Liver (tissue), 9 donors: ENCODE measurements around the gene PTCD1. TPM values are rescaled to one million over a fixed set of nuclear protein-coding genes. Genes with fewer than 3 reads are reported as not detected.

Experiments
- DNase-seq: peaks from one replicate; pipeline ENCODE4 v3.0.0-alpha.2; 2017; ENCODE audit warnings: low spot score
- H3K27ac ChIP-seq, 2 donors: one replicate each; pipeline ENCODE4 v1.7.0; 2013; ENCODE audit warnings: inconsistent platforms in 2 of 2, low read length in 2 of 2, control low read depth in 1 of 2, low read depth in 1 of 2, mild to moderate bottlenecking in 1 of 2
- H3K27me3 ChIP-seq, 4 donors: one replicate each; pipeline versions ENCODE4 v1.6.1 to v1.7.0; 2013; ENCODE audit warnings: low read length in 3 of 4, inconsistent platforms in 1 of 4, mild to moderate bottlenecking in 1 of 4, moderate library complexity in 1 of 4; ENCODE audit not compliant: control insufficient read depth in 4 of 4, insufficient read depth in 4 of 4
- H3K36me3 ChIP-seq, 4 donors: one replicate each; pipeline versions ENCODE4 v1.6.1 to v1.7.0; 2013; ENCODE audit warnings: low read length in 3 of 4, mild to moderate bottlenecking in 3 of 4, low read depth in 1 of 4, moderate library complexity in 1 of 4; ENCODE audit not compliant: control insufficient read depth in 4 of 4, insufficient read depth in 3 of 4
- H3K4me1 ChIP-seq, 4 donors: one replicate each; pipeline versions ENCODE4 v1.6.1 to v1.7.0; 2013; ENCODE audit warnings: low read length in 3 of 4, mild to moderate bottlenecking in 3 of 4, moderate library complexity in 1 of 4; ENCODE audit not compliant: control insufficient read depth in 4 of 4, insufficient read depth in 4 of 4
- H3K4me3 ChIP-seq, 3 donors: one replicate each; pipeline versions ENCODE4 v1.6.1 to v1.7.0; 2013; ENCODE audit warnings: low read length in 3 of 3, control low read depth in 1 of 3, low read depth in 1 of 3, mild to moderate bottlenecking in 1 of 3
- H3K9ac ChIP-seq, 2 donors: one replicate each; pipeline ENCODE4 v1.7.0; 2013; ENCODE audit warnings: low read length in 2 of 2, mild to moderate bottlenecking in 2 of 2, moderate library complexity in 2 of 2, control low read depth in 1 of 2, low read depth in 1 of 2
- H3K9me3 ChIP-seq, 4 donors: one replicate each; pipeline versions ENCODE4 v1.6.1 to v1.7.0; 2013; ENCODE audit warnings: low read length in 3 of 4; ENCODE audit not compliant: control insufficient read depth in 4 of 4
- ATF3 ChIP-seq: IDR thresholded peaks from 2 replicates; pipeline ENCODE4 v1.6.1; 2016; ENCODE audit warnings: antibody characterized with exemption
- CTCF ChIP-seq: fragments of 150-350 bp; IDR thresholded peaks from 2 replicates; pipeline ENCODE4 v1.5.1; 2017; ENCODE audit warnings: improper control_type of control experiment, low read depth, low read length; ENCODE audit not compliant: missing input control
- EGR1 ChIP-seq, 2 donors: IDR thresholded peaks; 2 replicates each; pipeline ENCODE4 v1.6.1; 2016 to 2018; ENCODE audit warnings: antibody characterized with exemption in 2 of 2, low read depth in 2 of 2
- FOXA1 ChIP-seq: IDR thresholded peaks from 2 replicates; pipeline ENCODE4 v1.6.1; 2016; ENCODE audit warnings: antibody characterized with exemption
- FOXA2 ChIP-seq: IDR thresholded peaks from 2 replicates; pipeline ENCODE4 v1.6.1; 2016; ENCODE audit warnings: antibody characterized with exemption
- GABPA ChIP-seq, 2 donors: IDR thresholded peaks in 1 of 2; conservative IDR thresholded peaks in 1 of 2; 2 replicates each; pipeline ENCODE4 v1.6.1; 2016; ENCODE audit warnings: antibody characterized with exemption in 2 of 2, mild to moderate bottlenecking in 1 of 2, moderate library complexity in 1 of 2
- HNF4A ChIP-seq, 2 donors: conservative IDR thresholded peaks; 2 replicates each; pipeline ENCODE4 v1.6.1; 2016; ENCODE audit warnings: antibody characterized with exemption in 2 of 2, mild to moderate bottlenecking in 2 of 2
- HNF4G ChIP-seq: IDR thresholded peaks from 2 replicates; pipeline ENCODE4 v1.6.1; 2016; ENCODE audit warnings: antibody characterized with exemption
- JUND ChIP-seq, 2 donors: IDR thresholded peaks; 2 replicates each; pipeline ENCODE4 v1.6.1; 2016; ENCODE audit warnings: antibody characterized with exemption in 2 of 2
- MAX ChIP-seq: IDR thresholded peaks from 2 replicates; pipeline ENCODE4 v1.6.1; 2016; ENCODE audit warnings: antibody characterized with exemption
- NR2F2 ChIP-seq: IDR thresholded peaks from 2 replicates; pipeline ENCODE4 v1.6.1; 2016; ENCODE audit warnings: antibody characterized with exemption
- RAD21 ChIP-seq, 2 donors: IDR thresholded peaks; 2 replicates each; pipeline ENCODE4 v1.6.1; 2016; ENCODE audit warnings: antibody characterized with exemption in 2 of 2, mild to moderate bottlenecking in 2 of 2
- REST ChIP-seq: IDR thresholded peaks from 2 replicates; pipeline ENCODE4 v1.6.1; 2016; ENCODE audit warnings: antibody characterized with exemption, mild to moderate bottlenecking
- RXRA ChIP-seq, 2 donors: IDR thresholded peaks; 2 replicates each; pipeline ENCODE4 v1.6.1; 2017 to 2018; ENCODE audit warnings: antibody characterized with exemption in 2 of 2, mild to moderate bottlenecking in 1 of 2
- SP1 ChIP-seq: IDR thresholded peaks from 2 replicates; pipeline ENCODE4 v1.6.1; 2018; ENCODE audit warnings: antibody characterized with exemption, mild to moderate bottlenecking
- TAF1 ChIP-seq: conservative IDR thresholded peaks from 2 replicates; pipeline ENCODE4 v1.6.1; 2016; ENCODE audit warnings: antibody characterized with exemption, mild to moderate bottlenecking
- YY1 ChIP-seq: IDR thresholded peaks from 2 replicates; pipeline ENCODE4 v1.6.1; 2016; ENCODE audit warnings: antibody characterized with exemption, mild to moderate bottlenecking
- ZBTB33 ChIP-seq: IDR thresholded peaks from 2 replicates; pipeline ENCODE4 v1.6.1; 2016; ENCODE audit warnings: antibody characterized with exemption
- WGBS: extraction: QIAGEN DNeasy Blood & Tissue Kit; methylation state at CpG from one replicate; pipeline ENCODE4 v1.1.7; 2013; 5-methylcytosine and 5-hydroxymethylcytosine counted together
- polyA plus RNA-seq, 2 donors: library from polyadenylated mRNA; stranded (reverse) in 1 of 2; unstranded in 1 of 2; fragments of 200-250 nt in 1 of 2; fragments of >200 nt in 1 of 2; fragmentation: Nextera tagmentation in 1 of 2; extraction: Ambion mirVana in 1 of 2; gene quantifications; one replicate each; pipeline versions ENCODE4 v1.2.1 to v1.2.3, GENCODE V29; 2013 to 2015
- total RNA-seq, 2 donors: library from RNA; depleted of rRNA; stranded (reverse); fragments of >200 nt; gene quantifications; one replicate each; pipeline ENCODE4 v1.2.3, GENCODE V29; 2014
- donor health status: healthy.
- donor health status: healthy.
- donor health status: healthy.
- donor health status: healthy.
- donor health status: healthy.

Gene PTCD1
- total and polyA plus RNA-seq, 4 donors: 3.1 to 4.3 (median 3.8) TPM

GRCh38 chr7:99381664-99382075, 56.9 kb downstream of the PTCD1 start:
- no peaks in the 10 kb centered on the region for H3K9me3 ChIP-seq
- H3K36me3 ChIP-seq: peaks cover 0 to 5% (median 0%) of the 10 kb centered on the region in 4 donors
- H3K9ac ChIP-seq: no peak overlapping the region
- TF ChIP-seq HNF4G: peak; percentile 61
- TF ChIP-seq RXRA (IDR thresholded peaks at IDR 0.05): peak; percentile 77 to 90
- TF ChIP-seq MAX: no peak
- no peak for TF ChIP-seq CTCF
- TF ChIP-seq SP1: peak; percentile 84
- no peak for TF ChIP-seq REST
- TF ChIP-seq FOXA2: no peak
- no peak for TF ChIP-seq YY1
- peak; percentile 84 to 92 for TF ChIP-seq HNF4A (conservative IDR thresholded peaks at IDR 0.05)
- no peak for TF ChIP-seq ATF3
- no peak for TF ChIP-seq GABPA (IDR thresholded peaks at IDR 0.05 in 1 of 2, conservative IDR thresholded peaks at IDR 0.05 in 1 of 2)
- no peak for TF ChIP-seq JUND (IDR thresholded peaks at IDR 0.05)
- no peak for TF ChIP-seq EGR1 (IDR thresholded peaks at IDR 0.05; ENCODE audit: low read depth in 2 of 2)
- TF ChIP-seq NR2F2: no peak
- no peak for TF ChIP-seq ZBTB33
- TF ChIP-seq FOXA1: no peak
- peak in 1 of 2 donors; percentile 24 for TF ChIP-seq RAD21 (IDR thresholded peaks at IDR 0.05)
- no peak for TF ChIP-seq TAF1
- no peaks in the 10 kb centered on the region for H3K27me3 ChIP-seq
- DNase-seq: peak; percentile 60
- no peak overlapping the region for H3K4me3 ChIP-seq
- H3K4me1 ChIP-seq: peaks cover 13 to 23% (median 18%) of the 10 kb centered on the region in 4 donors
- WGBS: 33% methylated on average over 7 of the region's 7 CpGs
- no peak overlapping the region for H3K27ac ChIP-seq
